ENCODE data around the gene ARL17A.
"Not testable (repeated sequence)": the region's sequence is repeated elsewhere in the genome, so short reads cannot be mapped to it uniquely, and the experiment has no call there.

The ARL17A gene
- total RNA-seq, result 0.91 to 31.0 (median 6.0) reads per million in 9 experiments

GRCh38 chr17:46579083-46580075 is at the start of gene ARL17A:
TSS of gene ARL17A (minus strand) at chr17:46579691. CDS start at chr17:46576322, 3,369 bp downstream.
- not testable (repeated sequence) for H3K9me3 Mint-ChIP-seq; H3K27me3 Mint-ChIP-seq; H3K36me3 Mint-ChIP-seq (ENCODE audit: insufficient read depth); H3K27ac Mint-ChIP-seq; H3K4me1 Mint-ChIP-seq (ENCODE audit: low read depth in 2 of 2)
- ATAC-seq (replicated peaks) (peak; percentile 86), DNase-seq (peak; percentile 73 to 76 (median 75))
- H3K4me3 Mint-ChIP-seq, result peak within 1 kb of the TSS in 1 of 2 donors; percentile 23

GRCh38 chr17:46628753-46629436 is 49.4 kb upstream of the ARL17A start:
- H3K4me1 Mint-ChIP-seq (ENCODE audit: low read depth in 2 of 2); DNase-seq; H3K4me3 Mint-ChIP-seq; H3K27me3 Mint-ChIP-seq; H3K27ac Mint-ChIP-seq; H3K9me3 Mint-ChIP-seq; H3K36me3 Mint-ChIP-seq (ENCODE audit: insufficient read depth): not testable (repeated sequence)
- peak; percentile 100 for ATAC-seq (replicated peaks)

GRCh38 chr17:46627452-46627851 is 48.0 kb upstream of the ARL17A start:
- not testable (repeated sequence) for H3K27ac Mint-ChIP-seq; H3K27me3 Mint-ChIP-seq; H3K4me3 Mint-ChIP-seq; H3K9me3 Mint-ChIP-seq; DNase-seq; ATAC-seq (replicated peaks); H3K36me3 Mint-ChIP-seq (ENCODE audit: insufficient read depth); H3K4me1 Mint-ChIP-seq (ENCODE audit: low read depth in 2 of 2)

- H3K27me3 Mint-ChIP-seq; H3K4me1 Mint-ChIP-seq (ENCODE audit: low read depth in 2 of 2); H3K36me3 Mint-ChIP-seq (ENCODE audit: insufficient read depth); H3K27ac Mint-ChIP-seq; ATAC-seq (replicated peaks); H3K4me3 Mint-ChIP-seq; H3K9me3 Mint-ChIP-seq; DNase-seq: not testable (repeated sequence)
Observed at GRCh38 chr17:46624726-46625125, 45.2 kb upstream of the ARL17A start.

- not testable (repeated sequence) for H3K36me3 Mint-ChIP-seq (ENCODE audit: insufficient read depth); H3K27ac Mint-ChIP-seq; H3K27me3 Mint-ChIP-seq; ATAC-seq (replicated peaks); H3K4me1 Mint-ChIP-seq (ENCODE audit: low read depth in 2 of 2); H3K4me3 Mint-ChIP-seq; DNase-seq; H3K9me3 Mint-ChIP-seq
Observed at GRCh38 chr17:46623790-46624189, 44.3 kb upstream of the ARL17A start.

GRCh38 chr17:46618975-46619374 is 39.5 kb upstream of the ARL17A start:
- not testable (repeated sequence) for H3K9me3 Mint-ChIP-seq; DNase-seq; ATAC-seq (replicated peaks); H3K4me3 Mint-ChIP-seq; H3K27me3 Mint-ChIP-seq; H3K36me3 Mint-ChIP-seq (ENCODE audit: insufficient read depth); H3K27ac Mint-ChIP-seq; H3K4me1 Mint-ChIP-seq (ENCODE audit: low read depth in 2 of 2)

- DNase-seq; H3K27me3 Mint-ChIP-seq; H3K9me3 Mint-ChIP-seq; H3K27ac Mint-ChIP-seq; H3K36me3 Mint-ChIP-seq (ENCODE audit: insufficient read depth); ATAC-seq (replicated peaks); H3K4me1 Mint-ChIP-seq (ENCODE audit: low read depth in 2 of 2); H3K4me3 Mint-ChIP-seq: not testable (repeated sequence)
Observed at GRCh38 chr17:46617121-46617520, 37.6 kb upstream of the ARL17A start.

- not testable (repeated sequence) for H3K27me3 Mint-ChIP-seq; H3K4me3 Mint-ChIP-seq; H3K36me3 Mint-ChIP-seq (ENCODE audit: insufficient read depth); H3K9me3 Mint-ChIP-seq; ATAC-seq (replicated peaks); H3K27ac Mint-ChIP-seq; DNase-seq; H3K4me1 Mint-ChIP-seq (ENCODE audit: low read depth in 2 of 2)
Observed at GRCh38 chr17:46613876-46614275, 34.4 kb upstream of the ARL17A start.

GRCh38 chr17:46611304-46611703 is 31.8 kb upstream of the ARL17A start:
- H3K4me1 Mint-ChIP-seq (ENCODE audit: low read depth in 2 of 2); ATAC-seq (replicated peaks); H3K9me3 Mint-ChIP-seq; H3K4me3 Mint-ChIP-seq; H3K27ac Mint-ChIP-seq; DNase-seq; H3K27me3 Mint-ChIP-seq; H3K36me3 Mint-ChIP-seq (ENCODE audit: insufficient read depth): not testable (repeated sequence)

- H3K27ac Mint-ChIP-seq; H3K27me3 Mint-ChIP-seq; DNase-seq; H3K4me3 Mint-ChIP-seq; H3K4me1 Mint-ChIP-seq (ENCODE audit: low read depth in 2 of 2); H3K36me3 Mint-ChIP-seq (ENCODE audit: insufficient read depth); ATAC-seq (replicated peaks); H3K9me3 Mint-ChIP-seq: not testable (repeated sequence)
Observed at GRCh38 chr17:46603125-46603524, 23.6 kb upstream of the ARL17A start.

GRCh38 chr17:46600767-46601166 is 21.3 kb upstream of the ARL17A start:
- H3K4me3 Mint-ChIP-seq, result not testable (repeated sequence)

GRCh38 chr17:46598344-46598931 is 18.9 kb upstream of the ARL17A start:
- DNase-seq; ATAC-seq (replicated peaks); H3K4me3 Mint-ChIP-seq; H3K27me3 Mint-ChIP-seq; H3K9me3 Mint-ChIP-seq; H3K4me1 Mint-ChIP-seq (ENCODE audit: low read depth in 2 of 2); H3K36me3 Mint-ChIP-seq (ENCODE audit: insufficient read depth); H3K27ac Mint-ChIP-seq: not testable (repeated sequence)

More at GRCh38 chr17:46600767-46601166, 21.3 kb upstream of the ARL17A start:
- not testable (repeated sequence) for H3K27ac Mint-ChIP-seq; H3K27me3 Mint-ChIP-seq; H3K36me3 Mint-ChIP-seq (ENCODE audit: insufficient read depth); H3K4me1 Mint-ChIP-seq (ENCODE audit: low read depth in 2 of 2); ATAC-seq (replicated peaks); H3K9me3 Mint-ChIP-seq; DNase-seq

- not testable (repeated sequence) for H3K36me3 Mint-ChIP-seq (ENCODE audit: insufficient read depth); DNase-seq; H3K4me3 Mint-ChIP-seq; H3K4me1 Mint-ChIP-seq (ENCODE audit: low read depth in 2 of 2); H3K9me3 Mint-ChIP-seq; H3K27me3 Mint-ChIP-seq; H3K27ac Mint-ChIP-seq
- peak; percentile 55 for ATAC-seq (replicated peaks)
Observed at GRCh38 chr17:46591332-46591731, 11.8 kb upstream of the ARL17A start.

All from effector memory CD8-positive, alpha-beta T cell (primary cell).